Muscle of leg (tissue), 11 donors: ENCODE results near the gene AGAP1. TPM values are rescaled to one million over a fixed set of nuclear protein-coding genes. Genes with fewer than 3 reads are reported as not detected.
A peak's percentile ranks its signal among the peaks of the same experiment; 100 is the strongest.

Source experiments
- DNase-seq: peaks from one replicate; pipeline ENCODE4 v3.0.0; 2013
- H3K27ac ChIP-seq: one replicate; pipeline ENCODE4 v1.5.1; 2013; ENCODE audit warnings: mild to moderate bottlenecking, low read length, control low read depth
- H3K27me3 ChIP-seq: one replicate; pipeline ENCODE4 v1.6.1; 2013; ENCODE audit warnings: low read length; ENCODE audit not compliant: control insufficient read depth, insufficient read depth
- H3K36me3 ChIP-seq: one replicate; pipeline ENCODE4 v1.6.1; 2013; ENCODE audit warnings: low read length; ENCODE audit not compliant: control insufficient read depth, insufficient read depth
- H3K4me1 ChIP-seq: one replicate; pipeline ENCODE4 v1.6.1; 2013; ENCODE audit warnings: low read length; ENCODE audit not compliant: control insufficient read depth, insufficient read depth
- H3K4me3 ChIP-seq: one replicate; pipeline ENCODE4 v1.5.1; 2013; ENCODE audit warnings: low read length, control low read depth
- H3K9me3 ChIP-seq: replicated peaks from 2 replicates; pipeline ENCODE4 v1.6.1; 2013; ENCODE audit warnings: low read depth, low read length; ENCODE audit not compliant: control insufficient read depth
- WGBS: methylation state at CpG from one replicate; pipeline ENCODE4 v1.1.5; 2013; ENCODE audit warnings: missing lambda C conversion rate; ENCODE audit not compliant: insufficient coverage; 5-methylcytosine and 5-hydroxymethylcytosine counted together
- polyA plus RNA-seq, 8 donors: library from polyadenylated mRNA; unstranded; fragments of 120-200 nt; gene quantifications; one replicate each; pipeline versions ENCODE4 v1.2.1 to v1.2.3, GENCODE V29; 2013; ENCODE audit warnings: inconsistent platforms in 1 of 8, low replicate concordance in 1 of 8; ENCODE audit not compliant: insufficient read length in 8 of 8, insufficient read depth in 1 of 8
- total RNA-seq: library from RNA; stranded (reverse); fragments of 120-200 nt; gene quantifications from one replicate; pipeline ENCODE4 v1.2.4, GENCODE V29; 2013

Gene AGAP1
- total and polyA plus RNA-seq, 9 donors: 19.1 to 32.0 (median 26.8) TPM

DNA sequence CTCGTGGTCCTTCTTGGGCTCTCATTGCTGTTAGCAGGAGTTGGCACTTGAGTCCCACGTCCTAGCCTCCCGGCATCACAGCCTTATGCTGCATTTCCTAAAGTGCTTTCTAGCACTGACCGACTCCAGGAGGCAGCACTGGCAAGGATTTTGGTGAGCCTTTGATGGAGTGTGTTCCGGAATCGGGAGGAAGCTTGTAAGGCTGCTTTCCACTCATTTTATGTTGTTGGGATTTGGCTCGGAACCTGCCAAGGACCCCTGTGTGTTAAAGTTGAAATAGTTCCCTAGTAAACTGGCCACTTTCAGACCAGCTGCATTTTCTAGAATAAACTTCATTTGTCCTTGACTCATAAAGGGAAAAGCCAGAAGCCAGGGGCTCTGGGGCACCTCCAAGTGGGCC, 88.9 kb downstream of the AGAP1 start:
- H3K36me3 ChIP-seq: no peaks in the 10 kb centered on the region
- H3K9me3 ChIP-seq: no peaks in the 10 kb centered on the region
- peaks cover 7% of the 10 kb centered on the region for H3K4me1 ChIP-seq
- no peak overlapping the region for H3K27ac ChIP-seq
- WGBS: 75% methylated on average over 1 of the region's 7 CpGs
- H3K27me3 ChIP-seq: no peaks in the 10 kb centered on the region
- H3K4me3 ChIP-seq: no peak overlapping the region
- peak; percentile 76 for DNase-seq

GRCh38 chr2:235583144-235583543, 89.3 kb downstream of the AGAP1 start:
- Histone ChIP-seq H3K4me1 (peaks cover 2% of the 10 kb centered on the region), H3K27me3 (no peaks in the 10 kb centered on the region), H3K27ac (no peak overlapping the region), H3K36me3 (no peaks in the 10 kb centered on the region), H3K9me3 (no peaks in the 10 kb centered on the region), H3K4me3 (no peak overlapping the region)
- 92% methylated on average over 3 of the region's 6 CpGs for WGBS
- no peak for DNase-seq

DNA sequence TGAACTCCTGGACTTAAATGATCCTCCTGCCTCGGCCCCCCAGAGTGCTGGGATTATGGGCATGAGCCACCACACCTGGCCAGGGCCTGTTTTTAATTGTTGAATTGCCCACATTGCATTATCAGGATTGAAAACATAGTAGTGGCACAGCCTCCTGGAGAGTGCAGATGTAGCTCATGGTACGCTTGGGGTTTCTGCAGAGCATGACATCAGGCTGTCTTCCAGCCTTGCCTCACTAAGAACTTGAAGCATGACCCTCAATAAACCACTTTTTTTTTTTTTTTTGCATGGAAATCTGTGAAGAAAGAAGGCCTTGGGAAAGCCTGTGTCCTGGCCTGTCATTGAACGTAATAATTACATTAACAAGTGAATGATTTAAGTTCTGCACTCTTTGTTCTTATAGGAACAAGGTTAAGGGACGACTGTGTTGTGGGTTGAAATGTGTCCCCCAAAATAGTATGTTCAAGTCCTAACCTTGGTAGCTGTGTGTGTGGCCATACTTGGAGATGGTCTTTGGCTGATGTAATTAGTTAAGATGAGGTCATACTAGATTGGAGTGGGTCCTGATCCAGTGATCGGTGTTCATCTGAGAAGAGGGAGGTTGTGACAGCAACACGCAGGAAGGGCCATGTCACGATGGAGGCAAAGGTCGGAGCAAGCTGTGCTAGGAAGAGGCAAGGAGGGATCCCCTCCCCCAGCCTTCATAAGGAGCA, 90.2 kb downstream of the AGAP1 start:
- peaks cover 6% of the 10 kb centered on the region for H3K4me1 ChIP-seq
- no peaks in the 10 kb centered on the region for H3K27me3 ChIP-seq
- 80% methylated on average over 1 of the region's 8 CpGs for WGBS
- no peaks in the 10 kb centered on the region for H3K9me3 ChIP-seq
- DNase-seq: no peak
- no peak overlapping the region for H3K27ac ChIP-seq
- no peak overlapping the region for H3K4me3 ChIP-seq
- H3K36me3 ChIP-seq: no peaks in the 10 kb centered on the region

DNA sequence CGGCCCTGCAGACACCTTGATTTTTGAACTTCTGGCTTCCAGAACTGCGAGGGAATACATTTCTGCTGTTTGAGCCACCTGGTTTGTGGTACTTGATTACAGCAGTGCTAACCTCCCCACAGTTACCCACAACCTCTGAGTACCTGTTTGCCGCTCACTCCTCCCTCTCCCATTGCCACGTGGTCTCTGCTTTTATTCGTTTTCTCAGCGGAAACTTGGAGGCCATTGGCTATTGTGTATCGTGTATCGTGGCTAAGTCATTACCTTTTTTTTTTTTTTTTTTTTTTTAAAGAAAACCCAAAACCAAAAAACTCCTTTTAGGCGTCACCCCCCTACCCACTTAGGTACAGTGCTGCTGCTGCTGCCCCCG, 90.8 kb downstream of the AGAP1 start:
- no peak for DNase-seq
- no peak overlapping the region for H3K27ac ChIP-seq
- H3K4me1 ChIP-seq: peaks cover 6% of the 10 kb centered on the region
- no peak overlapping the region for H3K4me3 ChIP-seq
- no peaks in the 10 kb centered on the region for H3K27me3 ChIP-seq
- H3K9me3 ChIP-seq: no peaks in the 10 kb centered on the region
- no peaks in the 10 kb centered on the region for H3K36me3 ChIP-seq
- WGBS: 91% methylated on average over 9 of the region's 10 CpGs

DNA sequence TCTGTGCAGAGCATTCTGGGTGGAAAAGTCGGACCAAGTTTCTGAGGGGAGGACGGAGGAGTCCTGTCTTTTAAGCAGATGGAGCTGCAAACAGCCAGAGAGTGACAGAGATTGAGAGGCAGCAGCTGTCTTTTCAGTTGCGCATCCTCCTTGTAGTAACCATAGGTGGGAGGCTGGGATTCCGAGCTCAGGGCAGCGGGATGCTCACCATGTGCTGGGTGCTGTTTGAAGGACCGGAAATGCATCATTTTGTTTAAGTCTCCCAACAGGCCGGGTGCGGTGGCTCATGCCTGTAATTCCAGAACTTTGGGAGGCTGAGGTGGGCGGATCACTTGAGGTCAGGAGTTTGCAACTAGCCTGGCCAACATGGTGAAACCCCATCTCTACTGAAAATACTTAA, 93.4 kb downstream of the AGAP1 start:
- Histone ChIP-seq H3K4me3 (no peak overlapping the region), H3K4me1 (peaks cover 6% of the 10 kb centered on the region), H3K9me3 (no peaks in the 10 kb centered on the region), H3K27ac (no peak overlapping the region), H3K36me3 (no peaks in the 10 kb centered on the region), H3K27me3 (no peaks in the 10 kb centered on the region)
- no peak for DNase-seq
- WGBS: 88% methylated on average over 8 of the region's 9 CpGs

DNA sequence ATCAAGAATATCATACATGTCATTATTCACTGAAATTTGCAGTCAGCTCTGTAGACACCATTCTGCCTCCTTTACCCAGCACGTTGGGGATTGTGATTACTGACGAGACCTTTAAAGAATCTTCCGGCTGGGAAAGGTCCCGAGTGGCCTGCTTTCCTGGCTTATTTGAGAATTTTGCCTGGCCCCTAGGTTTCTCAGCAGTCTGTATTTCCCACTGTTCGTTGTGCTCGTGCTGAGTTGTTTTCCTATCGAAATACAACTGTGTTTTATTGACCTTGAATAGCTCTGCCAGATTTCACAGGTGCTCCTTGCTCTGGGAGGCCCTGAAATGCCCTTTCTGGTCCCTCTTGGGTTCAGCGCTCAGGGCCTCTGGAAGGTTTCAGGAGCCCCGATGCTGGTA, 94.9 kb downstream of the AGAP1 start:
- no peaks in the 10 kb centered on the region for H3K9me3 ChIP-seq
- no peaks in the 10 kb centered on the region for H3K36me3 ChIP-seq
- peak overlapping the region; percentile 7 for H3K27ac ChIP-seq
- no peak overlapping the region for H3K4me3 ChIP-seq
- H3K27me3 ChIP-seq: no peaks in the 10 kb centered on the region
- DNase-seq: peak; percentile 78
- H3K4me1 ChIP-seq: peaks cover 4% of the 10 kb centered on the region
- WGBS: 9% methylated on average over 7 of the region's 9 CpGs

DNA sequence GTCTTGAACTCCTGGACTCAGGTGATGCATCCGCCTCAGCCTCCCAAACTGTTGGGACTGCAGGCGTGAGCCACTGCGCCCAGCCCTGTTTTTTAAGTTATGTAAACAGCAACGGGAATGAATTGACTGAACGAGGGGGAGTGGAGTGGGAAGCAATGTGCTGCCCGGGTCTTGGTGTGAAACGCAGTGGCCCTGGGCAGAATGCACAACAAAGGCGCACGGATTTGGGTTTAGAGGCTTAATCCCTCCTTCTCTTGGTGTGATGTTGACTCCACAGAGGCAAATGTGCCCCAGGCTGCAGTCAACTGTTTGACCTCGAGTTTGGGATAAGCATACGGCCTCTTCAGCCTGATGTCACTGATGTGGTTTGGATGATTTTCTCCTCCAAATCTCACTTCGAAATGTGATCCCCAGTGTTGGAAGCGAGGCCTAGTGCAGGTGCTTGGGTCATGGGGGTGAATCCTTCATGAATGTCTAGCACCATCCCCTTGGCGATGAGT, 97.4 kb downstream of the AGAP1 start:
- no peaks in the 10 kb centered on the region for H3K9me3 ChIP-seq
- H3K27me3 ChIP-seq: no peaks in the 10 kb centered on the region
- no peak overlapping the region for H3K27ac ChIP-seq
- peaks cover 16% of the 10 kb centered on the region for H3K4me1 ChIP-seq
- DNase-seq: no peak
- H3K36me3 ChIP-seq: no peaks in the 10 kb centered on the region
- 88% methylated on average over 9 of the region's 14 CpGs for WGBS
- no peak overlapping the region for H3K4me3 ChIP-seq

DNA sequence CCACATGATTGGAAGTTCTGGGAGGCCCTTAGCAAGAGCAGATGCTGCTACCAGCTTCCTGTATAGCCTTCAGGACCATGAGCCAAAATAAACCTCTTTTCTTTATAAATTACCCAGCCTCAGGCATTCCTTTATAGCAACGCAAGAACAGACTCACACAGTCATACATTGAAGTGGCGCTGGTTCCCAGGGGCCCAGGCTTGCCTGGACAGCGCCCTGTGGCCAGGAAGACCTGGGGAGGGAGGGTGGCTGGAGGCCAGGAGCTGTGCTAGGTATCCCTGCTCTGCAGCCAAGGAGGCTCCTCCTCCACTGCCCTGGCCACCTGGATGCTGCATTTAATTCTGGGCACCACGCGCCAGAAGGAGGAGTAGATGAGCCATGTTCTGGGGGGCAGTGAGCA, 98.1 kb downstream of the AGAP1 start:
- H3K9me3 ChIP-seq: no peaks in the 10 kb centered on the region
- H3K4me1 ChIP-seq: peaks cover 16% of the 10 kb centered on the region
- no peaks in the 10 kb centered on the region for H3K27me3 ChIP-seq
- no peak overlapping the region for H3K4me3 ChIP-seq
- no peak overlapping the region for H3K27ac ChIP-seq
- DNase-seq: no peak
- no CpG with 5 or more reads among the region's 5 CpGs for WGBS
- no peaks in the 10 kb centered on the region for H3K36me3 ChIP-seq

DNA sequence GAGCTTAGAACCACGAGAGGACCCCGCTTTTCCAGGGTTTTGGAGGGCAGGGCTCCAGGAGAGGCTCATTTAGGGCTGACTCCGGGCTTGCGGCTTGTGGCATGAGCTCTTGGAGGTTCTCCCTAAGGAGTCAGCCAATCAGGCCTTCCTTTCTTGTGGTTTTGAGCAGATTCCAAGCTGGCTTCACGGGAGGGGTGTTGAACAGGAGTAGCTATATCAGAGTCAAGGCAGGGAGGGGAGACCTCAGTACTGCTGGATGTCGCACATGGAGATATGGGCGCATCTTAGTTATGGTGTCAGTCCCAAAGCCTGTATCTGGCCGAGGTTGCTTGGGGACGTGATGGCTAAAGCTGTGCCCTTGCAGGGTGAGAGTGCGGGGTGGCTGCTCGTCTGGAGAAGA, 98.6 kb downstream of the AGAP1 start:
- Histone ChIP-seq H3K4me3 (no peak overlapping the region), H3K27ac (no peak overlapping the region), H3K27me3 (no peaks in the 10 kb centered on the region), H3K4me1 (peaks cover 16% of the 10 kb centered on the region), H3K9me3 (no peaks in the 10 kb centered on the region), H3K36me3 (no peaks in the 10 kb centered on the region)
- 80% methylated on average over 11 of the region's 11 CpGs for WGBS
- DNase-seq: no peak

GRCh38 chr2:235592836-235593235, 99.0 kb downstream of the AGAP1 start:
- Histone ChIP-seq H3K4me1 (peaks cover 16% of the 10 kb centered on the region), H3K9me3 (no peaks in the 10 kb centered on the region), H3K27me3 (no peaks in the 10 kb centered on the region), H3K36me3 (no peaks in the 10 kb centered on the region), H3K4me3 (no peak overlapping the region), H3K27ac (no peak overlapping the region)
- 85% methylated on average over 6 of the region's 6 CpGs for WGBS
- no peak for DNase-seq

- peak; percentile 90 for DNase-seq
- Histone ChIP-seq H3K9me3 (no peaks in the 10 kb centered on the region), H3K4me3 (no peak overlapping the region), H3K27ac (no peak overlapping the region), H3K27me3 (no peaks in the 10 kb centered on the region), H3K4me1 (peaks cover 15% of the 10 kb centered on the region), H3K36me3 (no peaks in the 10 kb centered on the region)
- WGBS: no CpG with 5 or more reads among the region's 3 CpGs
These were observed 100.2 kb downstream of the AGAP1 start for GRCh38 chr2:235594041-235594440.
